Measurements from ENCODE around the gene ZNF586. TPM values are rescaled to one million over a fixed set of nuclear protein-coding genes. Genes with fewer than 3 reads are reported as not detected.

ZNF586 gene
- total RNA-seq, 4 donors from 2014 or later, result 12.8 to 20.7 (median 17.1) TPM

DNA sequence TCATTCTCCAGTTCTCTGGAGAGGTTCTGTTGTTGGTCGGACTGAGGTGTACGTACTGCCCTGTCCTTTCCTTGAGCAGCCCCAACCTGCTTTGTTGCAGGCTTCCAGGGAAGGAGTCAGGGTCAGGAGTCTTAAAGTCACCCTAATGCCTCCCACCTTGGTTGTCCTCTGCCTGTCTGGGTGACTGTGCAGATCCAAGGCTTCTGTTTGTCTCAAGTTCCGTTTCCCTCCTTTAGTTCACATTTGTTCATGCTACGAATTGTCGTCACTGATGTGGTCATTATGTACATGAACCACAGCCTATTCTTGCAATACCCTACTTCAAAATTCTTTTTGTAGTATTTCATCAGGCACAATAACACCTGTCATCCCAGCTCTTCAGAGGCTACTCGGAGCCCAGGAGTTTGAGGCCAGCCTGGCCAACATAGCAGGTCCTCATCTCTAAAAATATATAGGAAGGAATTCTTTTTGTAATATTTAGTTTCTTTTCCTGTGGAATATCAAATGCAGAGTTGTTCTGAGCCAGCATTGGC is 7.4 kb downstream of the ZNF586 start:
- Histone ChIP-seq H3K9me3 (peaks cover 0 to 98% (median 4%) of the 10 kb centered on the region in 3 donors), H3K27me3 (no peaks in the 10 kb centered on the region), H3K4me3 (no peak overlapping the region), H3K4me1 (peaks cover 0 to 12% (median 0%) of the 10 kb centered on the region in 3 donors), H3K27ac (no peak overlapping the region), H3K36me3 (peaks cover 0 to 97% of the 10 kb centered on the region in 2 donors)
- WGBS, 2 donors (ENCODE audit: low coverage in 1 of 2), result 65 to 87% methylated on average over 4 of the region's 6 CpGs
- TF ChIP-seq EP300 (IDR thresholded peaks at IDR 0.05), result no peak
- TF ChIP-seq, protein P1, sequence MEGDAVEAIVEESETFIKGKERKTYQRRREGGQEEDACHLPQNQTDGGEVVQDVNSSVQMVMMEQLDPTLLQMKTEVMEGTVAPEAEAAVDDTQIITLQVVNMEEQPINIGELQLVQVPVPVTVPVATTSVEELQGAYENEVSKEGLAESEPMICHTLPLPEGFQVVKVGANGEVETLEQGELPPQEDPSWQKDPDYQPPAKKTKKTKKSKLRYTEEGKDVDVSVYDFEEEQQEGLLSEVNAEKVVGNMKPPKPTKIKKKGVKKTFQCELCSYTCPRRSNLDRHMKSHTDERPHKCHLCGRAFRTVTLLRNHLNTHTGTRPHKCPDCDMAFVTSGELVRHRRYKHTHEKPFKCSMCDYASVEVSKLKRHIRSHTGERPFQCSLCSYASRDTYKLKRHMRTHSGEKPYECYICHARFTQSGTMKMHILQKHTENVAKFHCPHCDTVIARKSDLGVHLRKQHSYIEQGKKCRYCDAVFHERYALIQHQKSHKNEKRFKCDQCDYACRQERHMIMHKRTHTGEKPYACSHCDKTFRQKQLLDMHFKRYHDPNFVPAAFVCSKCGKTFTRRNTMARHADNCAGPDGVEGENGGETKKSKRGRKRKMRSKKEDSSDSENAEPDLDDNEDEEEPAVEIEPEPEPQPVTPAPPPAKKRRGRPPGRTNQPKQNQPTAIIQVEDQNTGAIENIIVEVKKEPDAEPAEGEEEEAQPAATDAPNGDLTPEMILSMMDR (IDR thresholded peaks at IDR 0.05), result no peak
- TF ChIP-seq POLR2A (IDR thresholded peaks at IDR 0.05), result no peak
- no peak for TF ChIP-seq POLR2AphosphoS5 (IDR thresholded peaks at IDR 0.05)
- ATAC-seq, result no peak

- 81 to 96% methylated on average over 4 of the region's 4 CpGs for WGBS, 2 donors (ENCODE audit: low coverage in 1 of 2)
- no peak for ATAC-seq
- TF ChIP-seq EP300 (IDR thresholded peaks at IDR 0.05) (no peak), POLR2AphosphoS5 (IDR thresholded peaks at IDR 0.05) (no peak), POLR2A (IDR thresholded peaks at IDR 0.05) (no peak)
- TF ChIP-seq, protein P1 (IDR thresholded peaks at IDR 0.05), result no peak
- H3K36me3 ChIP-seq, result peaks cover 0 to 96% of the 10 kb centered on the region in 2 donors
- H3K27me3 ChIP-seq, result no peaks in the 10 kb centered on the region
- peaks cover 0 to 98% (median 4%) of the 10 kb centered on the region in 3 donors for H3K9me3 ChIP-seq
- no peak overlapping the region for H3K4me3 ChIP-seq
- no peaks in the 10 kb centered on the region for H3K4me1 ChIP-seq
- H3K27ac ChIP-seq, result no peak overlapping the region
Measured at GRCh38 chr19:57778336-57778735, 8.9 kb downstream of the ZNF586 start.

DNA sequence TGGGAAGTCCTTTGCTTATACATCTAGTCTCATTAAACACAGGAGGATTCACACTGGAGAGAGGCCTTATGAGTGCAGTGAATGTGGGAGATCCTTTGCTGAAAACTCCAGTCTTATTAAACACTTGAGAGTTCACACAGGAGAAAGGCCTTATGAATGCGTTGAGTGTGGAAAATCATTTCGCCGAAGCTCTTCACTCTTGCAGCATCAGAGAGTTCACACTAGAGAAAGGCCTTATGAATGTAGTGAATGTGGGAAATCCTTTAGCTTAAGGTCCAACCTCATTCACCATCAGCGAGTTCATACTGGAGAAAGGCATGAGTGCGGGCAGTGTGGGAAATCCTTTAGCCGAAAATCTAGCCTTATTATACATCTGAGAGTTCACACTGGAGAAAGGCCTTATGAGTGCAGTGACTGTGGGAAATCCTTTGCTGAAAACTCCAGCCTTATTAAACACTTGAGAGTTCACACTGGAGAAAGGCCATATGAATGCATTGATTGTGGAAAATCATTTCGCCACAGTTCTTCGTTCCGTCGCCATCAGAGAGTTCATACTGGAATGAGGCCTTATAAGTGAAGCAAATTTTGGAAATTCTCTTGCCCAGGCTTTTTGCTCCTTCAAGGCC is 9.9 kb downstream of the ZNF586 start:
- Histone ChIP-seq H3K27ac (no peak overlapping the region), H3K4me3 (no peak overlapping the region), H3K36me3 (peaks cover 0 to 91% of the 10 kb centered on the region in 2 donors), H3K9me3 (peaks cover 0 to 98% (median 1%) of the 10 kb centered on the region in 3 donors), H3K4me1 (no peaks in the 10 kb centered on the region), H3K27me3 (no peaks in the 10 kb centered on the region)
- 97% methylated on average over 9 to 10 of the region's 10 CpGs for WGBS, 2 donors (ENCODE audit: low coverage in 1 of 2)
- TF ChIP-seq, protein P1 (IDR thresholded peaks at IDR 0.05), result no peak
- TF ChIP-seq POLR2A (IDR thresholded peaks at IDR 0.05) (no peak), EP300 (IDR thresholded peaks at IDR 0.05) (no peak), POLR2AphosphoS5 (IDR thresholded peaks at IDR 0.05) (no peak)
- no peak for ATAC-seq

DNA sequence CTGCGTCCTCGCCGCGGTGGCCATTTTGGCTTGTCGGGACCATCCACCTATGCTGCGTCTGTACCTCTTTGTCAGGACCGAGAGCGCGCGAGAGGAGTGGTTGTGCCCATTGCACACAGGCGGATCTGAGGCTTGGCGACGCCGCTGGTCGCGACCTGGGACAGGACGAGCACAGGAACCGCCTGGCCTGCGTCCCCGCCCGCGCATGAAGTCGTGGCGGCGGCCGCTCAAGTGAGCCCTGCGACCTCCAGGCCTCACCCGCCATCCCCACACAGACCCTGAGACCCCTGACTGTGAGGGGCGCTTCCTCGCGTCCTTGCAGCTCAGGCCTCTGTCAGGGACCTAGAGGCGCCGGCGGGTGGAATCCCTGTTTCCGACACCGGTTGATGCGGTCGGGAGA is 16.8 kb downstream of the ZNF586 start:
- WGBS, 2 donors (ENCODE audit: low coverage in 1 of 2), result 92% methylated on average over 2 of the region's 38 CpGs; no CpG with 5 or more reads in 1 of the 2 donors
- no peak for TF ChIP-seq POLR2AphosphoS5 (IDR thresholded peaks at IDR 0.05)
- no peaks in the 10 kb centered on the region for H3K4me1 ChIP-seq
- ATAC-seq, result no peak
- H3K27me3 ChIP-seq, result no peaks in the 10 kb centered on the region
- H3K9me3 ChIP-seq, result peaks cover 0 to 90% (median 4%) of the 10 kb centered on the region in 3 donors
- no peak overlapping the region for H3K4me3 ChIP-seq
- peaks cover 0 to 80% of the 10 kb centered on the region in 2 donors for H3K36me3 ChIP-seq
- H3K27ac ChIP-seq, result no peak overlapping the region

DNA sequence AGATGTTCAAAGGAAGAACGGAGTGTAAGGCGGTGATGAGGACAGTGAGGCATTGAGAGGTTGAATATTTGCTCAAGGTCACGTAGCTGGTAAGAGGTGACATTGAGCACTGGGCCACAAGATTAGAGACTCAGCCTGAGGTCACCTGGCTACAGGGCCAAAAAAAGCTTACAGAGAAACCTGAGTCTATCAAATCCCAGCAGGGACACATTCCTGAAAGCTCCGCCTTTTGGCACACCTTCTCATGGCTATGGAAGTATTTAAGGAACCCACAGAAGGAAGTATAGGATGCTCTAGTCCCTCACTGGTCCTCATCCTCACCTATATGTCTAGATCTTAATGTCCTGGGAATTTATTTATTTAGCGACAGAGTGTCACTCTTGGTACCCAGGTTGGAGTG is 17.4 kb downstream of the ZNF586 start:
- 96 to 100% methylated on average over 4 to 5 of the region's 5 CpGs for WGBS, 2 donors (ENCODE audit: low coverage in 1 of 2)
- H3K27me3 ChIP-seq, result no peaks in the 10 kb centered on the region
- peaks cover 0 to 84% (median 4%) of the 10 kb centered on the region in 3 donors for H3K9me3 ChIP-seq
- H3K27ac ChIP-seq, result no peak overlapping the region
- no peak for ATAC-seq
- peaks cover 0 to 79% of the 10 kb centered on the region in 2 donors for H3K36me3 ChIP-seq
- TF ChIP-seq EP300 (IDR thresholded peaks at IDR 0.05), result no peak
- no peak for TF ChIP-seq POLR2AphosphoS5 (IDR thresholded peaks at IDR 0.05)
- TF ChIP-seq, protein P1 (IDR thresholded peaks at IDR 0.05), result no peak
- no peak for TF ChIP-seq POLR2A (IDR thresholded peaks at IDR 0.05)
- no peak overlapping the region for H3K4me3 ChIP-seq
- no peaks in the 10 kb centered on the region for H3K4me1 ChIP-seq
